H9 (cell line): ENCODE results near the gene NCKAP5. TPM values are rescaled to one million over a fixed set of nuclear protein-coding genes. Genes with fewer than 3 reads are reported as not detected.

Experiments
- DNase-seq: peaks from one replicate; pipeline ENCODE4 v3.0.0-alpha.2; 2017
- H2AFZ ChIP-seq: one replicate; pipeline ENCODE4 v1.6.1; 2013; ENCODE audit warnings: mild to moderate bottlenecking, low read length, control low read depth, moderate library complexity
- H2AK5ac ChIP-seq: 2 replicates; pipeline ENCODE4 v1.6.1; 2013; ENCODE audit warnings: low read length, control low read depth, mixed read lengths; ENCODE audit not compliant: insufficient read length
- H2BK120ac ChIP-seq: one replicate; pipeline ENCODE4 v1.6.1; 2013; ENCODE audit warnings: low read depth, mild to moderate bottlenecking, low read length, control low read depth, inconsistent platforms; ENCODE audit not compliant: poor library complexity, severe bottlenecking
- H2BK12ac ChIP-seq: 2 replicates; pipeline ENCODE4 v1.6.1; 2013; ENCODE audit warnings: low read length, control low read depth, mixed read lengths, low read depth; ENCODE audit not compliant: insufficient read length
- H2BK15ac ChIP-seq: 2 replicates; pipeline ENCODE4 v1.6.1; 2013; ENCODE audit warnings: low read depth, low read length, control low read depth
- H2BK20ac ChIP-seq: one replicate; pipeline ENCODE4 v1.6.1; 2013; ENCODE audit warnings: low read depth, mild to moderate bottlenecking, low read length, control low read depth, inconsistent platforms; ENCODE audit not compliant: poor library complexity, severe bottlenecking
- H2BK5ac ChIP-seq: 2 replicates; pipeline ENCODE4 v1.6.1; 2013; ENCODE audit warnings: low read length, control low read depth, mixed read lengths; ENCODE audit not compliant: insufficient read length
- H3K14ac ChIP-seq: 2 replicates; pipeline ENCODE4 v1.6.1; 2013; ENCODE audit warnings: low read length, control low read depth; ENCODE audit not compliant: insufficient read depth
- H3K18ac ChIP-seq: 2 replicates; pipeline ENCODE4 v1.6.1; 2013; ENCODE audit warnings: low read depth, mild to moderate bottlenecking, mixed read lengths, low read length, control low read depth; ENCODE audit not compliant: insufficient read length
- H3K23ac ChIP-seq: 2 replicates; pipeline ENCODE4 v1.6.1; 2013; ENCODE audit warnings: low read length, control low read depth, mixed read lengths, low read depth; ENCODE audit not compliant: insufficient read length
- H3K23me2 ChIP-seq: 2 replicates; pipeline ENCODE4 v1.6.1; 2013; ENCODE audit warnings: low read depth, mild to moderate bottlenecking, mixed read lengths, low read length, control low read depth; ENCODE audit not compliant: insufficient read length, poor library complexity, severe bottlenecking
- H3K27ac ChIP-seq: 2 replicates; pipeline ENCODE4 v1.5.1; 2013; ENCODE audit warnings: low read length, control low read depth, mixed read lengths, low read depth; ENCODE audit not compliant: insufficient read length
- H3K27me3 ChIP-seq: 2 replicates; pipeline ENCODE4 v1.6.1; 2013; ENCODE audit warnings: low read length, control low read depth, inconsistent platforms; ENCODE audit not compliant: insufficient read depth
- H3K4ac ChIP-seq: 2 replicates; pipeline ENCODE4 v1.6.1; 2013; ENCODE audit warnings: low read depth, mild to moderate bottlenecking, control low read depth, inconsistent platforms, low read length, moderate library complexity
- H3K4me1 ChIP-seq: 2 replicates; pipeline ENCODE4 v1.6.1; 2013; ENCODE audit warnings: low read length, control low read depth, inconsistent platforms; ENCODE audit not compliant: insufficient read depth
- H3K4me2 ChIP-seq: 2 replicates; pipeline ENCODE4 v1.6.1; 2013; ENCODE audit warnings: low read length, control low read depth, mixed read lengths; ENCODE audit not compliant: insufficient read length, insufficient read depth
- H3K56ac ChIP-seq: 2 replicates; pipeline ENCODE4 v1.6.1; 2013; ENCODE audit warnings: low read depth, mild to moderate bottlenecking, mixed read lengths, low read length, control low read depth; ENCODE audit not compliant: insufficient read length
- H3K79me1 ChIP-seq: 2 replicates; pipeline ENCODE4 v1.6.1; 2013; ENCODE audit warnings: low read depth, mild to moderate bottlenecking, moderate library complexity, low read length, control low read depth, inconsistent platforms; ENCODE audit not compliant: insufficient read depth, poor library complexity, severe bottlenecking
- H3K79me2 ChIP-seq: 2 replicates; pipeline ENCODE4 v1.6.1; 2013; ENCODE audit warnings: low read length, control low read depth, inconsistent platforms; ENCODE audit not compliant: insufficient read depth
- H3K9ac ChIP-seq: 2 replicates; pipeline ENCODE4 v1.6.1; 2013; ENCODE audit warnings: low read length, control low read depth, mixed read lengths; ENCODE audit not compliant: insufficient read length; ENCODE audit errors: extremely low read depth
- H3K9me3 ChIP-seq: one replicate; pipeline ENCODE4 v1.6.1; 2013; ENCODE audit warnings: low read depth, low read length, inconsistent platforms; ENCODE audit not compliant: control insufficient read depth
- H3T11ph ChIP-seq: one replicate; pipeline ENCODE4 v1.6.1; 2013; ENCODE audit warnings: mild to moderate bottlenecking, low read length, control low read depth, inconsistent platforms
- H4K20me1 ChIP-seq: one replicate; pipeline ENCODE4 v1.6.1; 2013; ENCODE audit not compliant: control insufficient read depth, insufficient read length, insufficient read depth
- H4K5ac ChIP-seq: 2 replicates; pipeline ENCODE4 v1.6.1; 2013; ENCODE audit warnings: low read depth, mild to moderate bottlenecking, mixed read lengths, low read length, control low read depth; ENCODE audit not compliant: insufficient read length
- H4K8ac ChIP-seq: replicated peaks from 2 replicates; pipeline ENCODE4 v1.6.1; 2013; ENCODE audit warnings: low read length, control low read depth, mixed read lengths, low read depth; ENCODE audit not compliant: insufficient read length
- H4K91ac ChIP-seq: 2 replicates; pipeline ENCODE4 v1.6.1; 2013; ENCODE audit warnings: low read depth, mild to moderate bottlenecking, moderate library complexity, mixed read lengths, low read length, control low read depth; ENCODE audit not compliant: insufficient read length
- H3K27ac Mint-ChIP-seq, 3 experiments: 2 replicates in 2 of 3; 3 replicates in 1 of 3; pipeline ENCODE4 v1.8.0; 2020 to 2021; ENCODE audit warnings: mixed read lengths in 3 of 3, mild to moderate bottlenecking in 1 of 3, moderate library complexity in 1 of 3
- H3K27me3 Mint-ChIP-seq: 2 replicates; pipeline ENCODE4 v1.8.0; 2021; ENCODE audit warnings: low read depth, mild to moderate bottlenecking, moderate library complexity, mixed read lengths
- H3K36me3 Mint-ChIP-seq, 3 experiments: 2 replicates in 2 of 3; 3 replicates in 1 of 3; pipeline ENCODE4 v1.8.0; 2020 to 2021; ENCODE audit warnings: low read depth in 3 of 3, mixed read lengths in 3 of 3; ENCODE audit not compliant: insufficient read depth in 1 of 3
- H3K4me1 Mint-ChIP-seq, 2 experiments: 2 replicates each; pipeline ENCODE4 v1.8.0; 2020; ENCODE audit warnings: mixed read lengths in 2 of 2
- H3K4me3 Mint-ChIP-seq, 2 experiments: 2 replicates in 1 of 2; 3 replicates in 1 of 2; pipeline ENCODE4 v1.8.0; 2020 to 2021; ENCODE audit warnings: mild to moderate bottlenecking in 2 of 2, mixed read lengths in 2 of 2, moderate library complexity in 1 of 2
- H3K9me3 Mint-ChIP-seq, 2 experiments: 2 replicates in 1 of 2; 3 replicates in 1 of 2; pipeline ENCODE4 v1.8.0; 2020; ENCODE audit warnings: mild to moderate bottlenecking in 2 of 2, mixed read lengths in 2 of 2, moderate library complexity in 1 of 2
- WGBS: extraction: QIAGEN DNeasy Blood & Tissue Kit; methylation state at CpG from one replicate; pipeline ENCODE4 v1.1.7; 2013; ENCODE audit warnings: missing lambda C conversion rate, low lambda C conversion rate, mixed read lengths; ENCODE audit not compliant: insufficient read length; ENCODE audit errors: extremely low coverage; 5-methylcytosine and 5-hydroxymethylcytosine counted together
- total RNA-seq: library from RNA; stranded (reverse); gene quantifications from 2 replicates; pipeline ENCODE4 v1.2.1, GENCODE V29; 2021
- TF ChIP-seq, protein P1 (sequence below): fragments of 200-600 bp; sonication (generic); conservative IDR thresholded peaks from 3 replicates; pipeline ENCODE4 v1.8.0; 2021; ENCODE audit warnings: antibody characterized with exemption, mild to moderate bottlenecking

The NCKAP5 gene
- total RNA-seq, 1 experiment from 2014 or later, result 0.26 TPM

DNA sequence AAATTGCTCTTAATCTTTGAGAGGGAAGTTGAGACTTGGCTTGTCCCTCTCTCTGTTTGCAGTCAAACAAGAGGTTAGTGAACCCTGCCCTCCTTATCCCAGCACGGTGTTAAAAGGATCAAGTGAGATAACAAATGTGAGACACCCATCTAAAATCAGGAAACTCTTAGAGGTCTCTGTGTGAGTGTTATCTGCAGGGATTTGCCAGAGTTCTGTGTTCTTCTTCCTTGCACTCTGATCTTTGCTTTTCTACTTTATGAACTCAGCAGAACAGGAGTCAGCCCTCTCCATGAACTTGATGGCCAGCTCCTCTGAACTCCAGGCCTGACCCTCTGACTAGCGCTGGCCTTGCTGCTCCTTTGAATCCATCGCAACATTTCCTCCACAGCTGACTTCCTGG is 123.8 kb downstream of the NCKAP5 start:
- Histone ChIP-seq H3K9me3 (no peaks in the 10 kb centered on the region), H3K79me1 (no peaks in the 10 kb centered on the region), H3K14ac (no peak overlapping the region), H3K27me3 (no peaks in the 10 kb centered on the region), H3K23ac (no peak overlapping the region), H2AFZ (no peak overlapping the region), H3K9ac (no peak overlapping the region), H2BK15ac (no peak overlapping the region), H2AK5ac (no peak overlapping the region), H3K23me2 (no peaks in the 10 kb centered on the region), H3K27ac (no peak overlapping the region), H3T11ph (no peak overlapping the region), H3K18ac (no peak overlapping the region), H3K4me2 (no peak overlapping the region), H2BK20ac (no peak overlapping the region), H3K4ac (no peak overlapping the region), H4K5ac (no peak overlapping the region), H3K56ac (no peak overlapping the region), H4K20me1 (no peaks in the 10 kb centered on the region), H2BK120ac (no peak overlapping the region), H4K91ac (no peak overlapping the region), H2BK5ac (no peak overlapping the region), H3K79me2 (no peaks in the 10 kb centered on the region), H3K4me1 (no peaks in the 10 kb centered on the region), H2BK12ac (no peak overlapping the region), H4K8ac (no peak overlapping the region)
- H3K4me1 Mint-ChIP-seq, result peaks cover 2 to 3% of the 10 kb centered on the region in 2 experiments
- H3K27ac Mint-ChIP-seq, result no peak overlapping the region
- TF ChIP-seq, protein P1, sequence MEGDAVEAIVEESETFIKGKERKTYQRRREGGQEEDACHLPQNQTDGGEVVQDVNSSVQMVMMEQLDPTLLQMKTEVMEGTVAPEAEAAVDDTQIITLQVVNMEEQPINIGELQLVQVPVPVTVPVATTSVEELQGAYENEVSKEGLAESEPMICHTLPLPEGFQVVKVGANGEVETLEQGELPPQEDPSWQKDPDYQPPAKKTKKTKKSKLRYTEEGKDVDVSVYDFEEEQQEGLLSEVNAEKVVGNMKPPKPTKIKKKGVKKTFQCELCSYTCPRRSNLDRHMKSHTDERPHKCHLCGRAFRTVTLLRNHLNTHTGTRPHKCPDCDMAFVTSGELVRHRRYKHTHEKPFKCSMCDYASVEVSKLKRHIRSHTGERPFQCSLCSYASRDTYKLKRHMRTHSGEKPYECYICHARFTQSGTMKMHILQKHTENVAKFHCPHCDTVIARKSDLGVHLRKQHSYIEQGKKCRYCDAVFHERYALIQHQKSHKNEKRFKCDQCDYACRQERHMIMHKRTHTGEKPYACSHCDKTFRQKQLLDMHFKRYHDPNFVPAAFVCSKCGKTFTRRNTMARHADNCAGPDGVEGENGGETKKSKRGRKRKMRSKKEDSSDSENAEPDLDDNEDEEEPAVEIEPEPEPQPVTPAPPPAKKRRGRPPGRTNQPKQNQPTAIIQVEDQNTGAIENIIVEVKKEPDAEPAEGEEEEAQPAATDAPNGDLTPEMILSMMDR, result no peak
- WGBS, result no CpG with 5 or more reads among the region's 3 CpGs
- H3K36me3 Mint-ChIP-seq, result no peaks in the 10 kb centered on the region
- H3K27me3 Mint-ChIP-seq, result peaks cover 5% of the 10 kb centered on the region; the same call in 1 of the 2 replicates
- H3K4me3 Mint-ChIP-seq, result no peak overlapping the region
- no peaks in the 10 kb centered on the region; a peak in 1 of 5 replicates for H3K9me3 Mint-ChIP-seq
- DNase-seq, result no peak
